ENCODE measurements around the gene ZFPM1.

- no peak for TF ChIP-seq POLR2A (IDR thresholded peaks at IDR 0.05)
- TF ChIP-seq CTCF (IDR thresholded peaks at IDR 0.05) = no peak
- no peak for TF ChIP-seq POLR2AphosphoS5 (IDR thresholded peaks at IDR 0.05)
- TF ChIP-seq EP300 (IDR thresholded peaks at IDR 0.05) = no peak
Measured at GRCh38 chr16:88503771-88504488, 50.9 kb downstream of the ZFPM1 start.
